GM21447 (cell line): Measurements from ENCODE around the gene RTN4RL1.

Source experiments
- ATAC-seq: cut with Tn5 transposase; IDR thresholded peaks from one replicate; pipeline ENCODE4 v1.9.1; 2021; ENCODE audit not compliant: unreplicated experiment

Gene RTN4RL1

DNA sequence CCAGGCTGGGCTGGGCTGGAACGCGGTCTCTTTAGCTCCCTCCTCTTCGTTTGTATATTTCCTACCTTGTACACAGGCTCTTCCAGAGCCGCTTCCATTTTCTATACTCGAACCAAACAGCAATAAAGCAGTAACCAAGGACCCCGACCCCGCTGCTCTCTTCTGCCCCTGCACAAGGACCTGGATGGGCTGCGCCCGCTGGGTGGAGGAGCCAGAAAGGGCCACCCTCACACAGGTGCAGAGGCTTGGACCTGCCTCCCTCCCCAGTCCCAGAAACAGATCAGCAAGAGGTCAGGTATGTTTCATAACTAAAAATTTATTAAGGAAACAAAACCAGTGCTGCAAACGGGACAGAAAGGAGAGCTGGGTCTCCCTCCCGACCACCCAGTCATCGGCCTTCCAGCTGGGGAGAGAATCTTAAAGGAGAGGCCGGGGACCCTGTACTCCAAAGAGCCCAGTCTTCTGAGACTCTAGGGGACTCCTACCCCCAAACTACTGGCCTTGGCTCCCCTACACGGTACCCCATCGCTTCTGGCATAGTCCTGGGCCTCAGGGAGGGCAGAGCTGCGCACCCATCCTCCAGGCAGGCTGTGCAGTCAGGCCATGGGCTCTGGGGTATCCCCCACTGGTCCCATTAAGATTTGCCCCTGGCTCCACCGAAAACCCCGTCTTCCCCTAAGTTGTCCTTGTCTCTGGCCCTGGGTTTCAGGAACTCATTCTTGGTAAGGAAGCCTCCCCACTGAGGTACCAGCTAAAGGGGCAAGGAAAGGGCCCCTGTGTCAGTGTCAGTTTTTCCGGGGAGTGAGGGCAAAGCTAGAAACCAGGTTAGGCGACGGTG lies 34.6 kb upstream of the RTN4RL1 start:
- no peak for ATAC-seq

- ATAC-seq, result no peak
Measured at GRCh38 chr17:2058586-2059546, 33.7 kb upstream of the RTN4RL1 start.

- ATAC-seq, result no peak
Measured at GRCh38 chr17:2057760-2058585, 32.8 kb upstream of the RTN4RL1 start.

GRCh38 chr17:2057175-2057759 lies 32.1 kb upstream of the RTN4RL1 start:
- ATAC-seq, result no peak

DNA sequence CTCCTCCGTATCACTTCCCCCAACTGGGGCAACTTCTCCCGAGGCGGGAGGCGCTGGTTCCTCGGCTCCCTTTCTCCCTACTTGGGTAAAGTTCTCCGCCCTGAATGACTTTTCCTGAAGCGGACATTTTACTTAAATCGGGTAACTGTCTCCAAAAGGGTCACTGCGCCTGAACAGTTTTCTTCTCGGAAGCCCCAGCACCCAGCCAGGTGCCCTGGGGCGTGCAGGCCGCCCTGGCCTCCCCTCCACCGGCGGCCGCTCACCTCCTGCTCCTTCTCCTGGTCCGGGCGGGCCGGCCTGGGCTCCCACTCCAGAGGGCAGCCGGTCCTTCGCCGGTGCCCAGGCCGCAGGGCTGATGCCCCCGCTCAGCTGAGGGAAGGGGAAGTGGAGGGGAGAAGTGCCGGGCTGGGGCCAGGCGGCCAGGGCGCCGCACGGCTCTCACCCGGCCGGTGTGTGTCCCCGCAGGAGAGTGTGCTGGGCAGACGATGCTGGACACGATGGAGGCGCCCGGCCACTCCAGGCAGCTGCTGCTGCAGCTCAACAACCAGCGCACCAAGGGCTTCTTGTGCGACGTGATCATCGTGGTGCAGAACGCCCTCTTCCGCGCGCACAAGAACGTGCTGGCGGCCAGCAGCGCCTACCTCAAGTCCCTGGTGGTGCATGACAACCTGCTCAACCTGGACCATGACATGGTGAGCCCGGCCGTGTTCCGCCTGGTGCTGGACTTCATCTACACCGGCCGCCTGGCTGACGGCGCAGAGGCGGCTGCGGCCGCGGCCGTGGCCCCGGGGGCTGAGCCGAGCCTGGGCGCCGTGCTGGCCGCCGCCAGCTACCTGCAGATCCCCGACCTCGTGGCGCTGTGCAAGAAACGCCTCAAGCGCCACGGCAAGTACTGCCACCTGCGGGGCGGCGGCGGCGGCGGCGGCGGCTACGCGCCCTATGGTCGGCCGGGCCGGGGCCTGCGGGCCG lies 31.4 kb upstream of the RTN4RL1 start:
- no peak for ATAC-seq

DNA sequence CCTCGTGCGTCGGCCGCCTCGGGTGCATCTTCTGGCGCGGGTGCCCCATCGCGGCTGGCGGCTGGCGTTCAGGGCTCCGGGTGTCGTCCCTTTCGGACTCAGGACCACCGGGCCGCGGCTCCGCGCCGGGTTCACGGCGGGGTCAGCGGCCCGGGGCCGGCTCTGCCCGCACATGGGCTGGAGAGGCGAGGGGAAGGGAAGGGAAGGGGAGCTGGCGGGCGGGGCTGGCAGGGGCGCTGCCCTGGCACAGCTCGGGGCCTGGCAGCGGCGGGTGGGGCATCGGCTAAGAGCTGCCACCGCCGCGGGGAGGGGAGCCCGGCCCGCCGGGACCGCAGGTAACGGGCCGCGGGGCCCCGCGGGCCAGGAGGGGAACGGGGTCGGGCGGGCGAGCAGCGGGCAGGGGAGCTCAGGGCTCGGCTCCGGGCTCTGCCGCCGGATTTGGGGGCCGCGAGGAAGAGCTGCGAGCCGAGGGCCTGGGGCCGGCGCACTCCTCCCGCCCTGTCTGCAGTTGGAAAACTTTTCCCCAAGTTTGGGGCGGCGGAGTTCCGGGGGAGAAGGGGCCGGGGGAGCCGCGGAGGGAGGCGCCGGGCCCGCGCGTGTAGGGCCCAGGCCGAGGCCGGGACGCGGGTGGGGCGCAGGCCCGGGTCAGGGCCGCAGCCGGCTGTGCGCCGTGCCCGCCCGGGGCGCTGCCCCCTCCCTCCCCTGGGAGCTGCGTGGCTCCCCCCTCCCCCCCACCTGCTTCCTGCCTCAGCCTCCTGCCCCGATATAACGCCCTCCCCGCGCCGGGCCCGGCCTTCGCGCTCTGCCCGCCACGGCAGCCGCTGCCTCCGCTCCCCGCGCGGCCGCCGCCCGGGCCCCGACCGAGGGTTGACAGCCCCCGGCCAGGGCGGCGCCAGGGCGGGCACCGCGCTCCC lies 30.4 kb upstream of the RTN4RL1 start:
- no peak for ATAC-seq

- ATAC-seq, result peak; percentile 28
Measured at GRCh38 chr17:2054512-2055291, 29.6 kb upstream of the RTN4RL1 start, which contains the start of gene HIC1. Gene HIC1 (plus strand): TSS chr17:2055103. CDS start chr17:2056691, 1,588 bp downstream.

GRCh38 chr17:2054262-2054511 lies 29.1 kb upstream of the RTN4RL1 start:
- ATAC-seq, result no peak

GRCh38 chr17:2053380-2054261 lies 28.5 kb upstream of the RTN4RL1 start:
- no peak for ATAC-seq

DNA sequence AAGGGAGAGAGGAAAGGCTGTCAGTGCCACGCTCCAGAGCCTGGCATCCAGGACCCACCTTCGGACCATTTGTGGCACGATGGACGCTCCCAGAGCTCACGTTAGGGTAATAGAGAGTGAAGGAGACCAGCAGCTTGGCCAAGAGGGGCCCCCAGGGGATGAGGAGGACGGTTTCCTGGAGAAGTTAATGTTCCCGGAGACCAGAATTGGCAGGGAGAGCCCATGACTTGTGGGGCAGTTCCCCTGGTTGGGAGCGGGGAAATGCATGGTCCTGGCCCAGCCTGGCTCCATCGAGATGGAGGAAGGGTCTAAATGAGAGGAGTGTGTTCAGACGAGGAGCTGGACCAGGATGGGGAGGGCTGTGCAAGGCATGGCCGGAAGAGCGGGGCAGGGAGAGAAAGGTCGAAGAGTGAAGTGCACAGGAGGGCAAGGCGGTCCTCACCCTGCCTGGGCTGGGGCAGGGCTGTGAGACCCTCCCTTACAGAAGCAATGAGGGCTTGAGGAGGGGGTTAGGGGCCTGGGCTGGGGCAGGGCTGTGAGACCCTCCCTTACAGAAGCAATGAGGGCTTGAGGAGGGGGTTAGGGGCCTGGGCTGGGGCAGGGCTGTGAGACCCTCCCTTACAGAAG lies 26.9 kb upstream of the RTN4RL1 start:
- no peak for ATAC-seq

DNA sequence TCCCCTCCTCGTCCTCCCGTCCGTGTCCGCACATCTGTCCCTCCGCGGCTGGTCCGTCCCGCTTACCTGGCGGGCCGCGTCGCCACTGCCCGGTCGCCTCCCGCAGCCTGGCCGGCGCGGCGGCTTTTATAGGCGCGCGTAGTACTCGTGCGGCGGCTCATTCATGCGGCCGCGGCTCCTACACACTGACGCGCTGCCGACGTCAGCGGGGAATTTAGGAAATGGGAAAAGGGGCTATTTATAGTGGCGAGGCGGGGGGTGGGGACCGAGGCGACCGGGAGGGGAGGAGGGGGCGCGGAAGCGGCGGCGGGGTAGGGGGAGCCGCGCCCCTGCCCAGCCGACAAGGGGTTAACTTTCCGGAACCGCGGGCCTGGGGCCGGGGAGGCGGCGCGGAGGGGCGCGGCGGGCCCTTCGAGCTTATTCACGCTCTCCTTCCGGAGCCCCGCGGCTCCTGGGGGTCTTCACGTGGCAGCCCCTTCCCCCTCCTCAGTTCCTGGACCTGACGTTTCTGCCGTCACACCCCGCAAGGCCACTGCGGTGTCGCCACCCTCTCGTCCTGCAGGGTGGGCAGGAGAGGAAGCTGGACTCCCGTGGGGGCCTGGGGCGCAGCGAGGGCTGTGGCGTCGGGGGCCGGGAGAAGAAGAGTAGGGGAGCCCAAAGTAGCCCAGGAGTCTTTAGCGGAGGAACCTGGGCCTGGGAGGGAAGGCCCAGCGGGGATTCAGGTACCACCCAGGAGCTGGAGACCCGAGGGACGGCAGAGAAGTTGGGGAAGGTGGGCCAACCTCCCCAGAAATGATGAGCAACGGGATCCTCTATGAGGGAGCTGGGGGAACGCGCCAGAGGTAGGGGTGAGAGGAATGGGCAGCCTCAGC lies 26.2 kb upstream of the RTN4RL1 start:
- no peak for ATAC-seq

DNA sequence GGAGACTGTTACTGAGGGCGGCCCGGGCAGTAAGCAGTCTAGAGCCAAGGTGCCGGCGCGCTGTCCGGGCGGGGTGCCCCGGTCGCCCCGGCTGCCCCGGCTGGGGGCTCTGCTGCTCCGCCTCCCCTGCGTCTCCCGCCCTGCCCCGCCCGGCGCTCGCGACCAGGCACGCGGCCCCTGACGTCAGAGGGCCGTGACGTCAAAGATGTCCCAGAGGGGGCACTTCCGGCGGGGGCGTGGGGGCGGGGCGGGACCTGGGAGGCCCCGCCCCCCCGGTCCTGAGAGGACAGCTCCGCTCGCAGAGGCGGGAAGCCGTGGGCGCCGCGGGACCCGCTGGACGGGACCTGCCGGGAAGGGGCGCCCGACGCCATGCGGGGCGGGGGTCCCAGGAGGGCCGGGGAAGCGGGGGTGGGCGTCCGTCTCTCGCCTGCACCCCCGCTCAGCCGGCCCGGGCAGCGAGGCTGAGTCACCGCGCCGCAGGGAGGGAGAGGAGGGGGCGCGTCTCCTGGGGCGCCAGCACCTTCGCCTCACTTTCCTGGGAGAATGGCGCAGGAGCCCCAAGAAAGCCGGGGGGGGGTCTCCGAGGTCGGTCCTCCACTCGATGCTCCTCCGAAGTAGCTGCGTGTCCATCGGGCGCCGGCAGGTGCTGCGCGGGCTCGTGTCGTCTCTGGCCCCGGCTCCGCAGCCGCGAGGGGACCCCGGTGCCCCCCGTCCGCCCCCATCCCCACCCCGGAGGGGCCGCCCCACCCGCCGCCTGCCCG lies 25.3 kb upstream of the RTN4RL1 start:
- no peak for ATAC-seq

GRCh38 chr17:2049333-2050299 lies 24.5 kb upstream of the RTN4RL1 start:
- ATAC-seq, result no peak

DNA sequence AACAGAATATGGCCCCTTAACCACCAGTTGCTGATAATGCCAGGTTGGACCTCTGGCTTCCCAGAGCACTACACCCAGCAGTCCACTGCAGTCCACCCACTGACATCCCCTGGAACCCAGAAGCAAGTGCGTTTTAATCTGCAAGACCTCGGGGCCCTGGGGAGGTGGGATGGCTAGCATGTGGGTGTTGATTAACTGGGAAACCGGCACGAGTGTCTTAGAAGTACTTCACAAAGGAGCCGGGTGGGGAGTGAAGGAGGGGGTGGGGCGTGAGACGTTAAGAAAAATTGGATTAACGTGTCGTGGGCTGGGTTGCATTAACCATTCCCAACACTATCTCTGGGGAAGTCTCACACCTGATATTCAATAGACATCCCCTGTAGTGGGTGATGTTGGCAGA lies 23.7 kb upstream of the RTN4RL1 start:
- no peak for ATAC-seq
